Measurements from ENCODE around the gene MAML2.
A peak's percentile ranks its signal among the peaks of the same experiment; 100 is the strongest.

MAML2 gene

GRCh38 chr11:96072592-96072991 is 270.4 kb downstream of the MAML2 start:
- no peak overlapping the region for H3K9ac ChIP-seq (ENCODE audit: low read length)
- no peaks in the 10 kb centered on the region for H3K9me3 ChIP-seq (ENCODE audit: control insufficient read depth, low read length)
- H3K4me3 ChIP-seq (ENCODE audit: low read length): no peak overlapping the region
- H3K36me3 ChIP-seq (ENCODE audit: control insufficient read depth, insufficient read depth, low read length, severe bottlenecking): no peaks in the 10 kb centered on the region
- H3K27me3 ChIP-seq (replicated peaks; ENCODE audit: control insufficient read depth, insufficient read depth, low read length): no peaks in the 10 kb centered on the region
- peaks cover 34% of the 10 kb centered on the region for H3K4me1 ChIP-seq (ENCODE audit: control insufficient read depth, insufficient read depth, low read length)
- DNase-seq (ENCODE audit: low read depth): no peak

GRCh38 chr11:96070453-96070852 is 272.5 kb downstream of the MAML2 start:
- no peak overlapping the region for H3K4me3 ChIP-seq (ENCODE audit: low read length)
- DNase-seq (ENCODE audit: low read depth): no peak
- peaks cover 28% of the 10 kb centered on the region for H3K4me1 ChIP-seq (ENCODE audit: control insufficient read depth, insufficient read depth, low read length)
- H3K36me3 ChIP-seq (ENCODE audit: control insufficient read depth, insufficient read depth, low read length, severe bottlenecking): no peaks in the 10 kb centered on the region
- no peaks in the 10 kb centered on the region for H3K27me3 ChIP-seq (replicated peaks; ENCODE audit: control insufficient read depth, insufficient read depth, low read length)
- H3K9ac ChIP-seq (ENCODE audit: low read length): no peak overlapping the region
- H3K9me3 ChIP-seq (ENCODE audit: control insufficient read depth, low read length): no peaks in the 10 kb centered on the region

GRCh38 chr11:96067160-96067559 is 275.8 kb downstream of the MAML2 start:
- no peaks in the 10 kb centered on the region for H3K9me3 ChIP-seq (ENCODE audit: control insufficient read depth, low read length)
- no peak overlapping the region for H3K4me3 ChIP-seq (ENCODE audit: low read length)
- no peak for DNase-seq (ENCODE audit: low read depth)
- peaks cover 22% of the 10 kb centered on the region for H3K4me1 ChIP-seq (ENCODE audit: control insufficient read depth, insufficient read depth, low read length)
- H3K9ac ChIP-seq (ENCODE audit: low read length): no peak overlapping the region
- no peaks in the 10 kb centered on the region for H3K27me3 ChIP-seq (replicated peaks; ENCODE audit: control insufficient read depth, insufficient read depth, low read length)
- no peaks in the 10 kb centered on the region for H3K36me3 ChIP-seq (ENCODE audit: control insufficient read depth, insufficient read depth, low read length, severe bottlenecking)

DNA sequence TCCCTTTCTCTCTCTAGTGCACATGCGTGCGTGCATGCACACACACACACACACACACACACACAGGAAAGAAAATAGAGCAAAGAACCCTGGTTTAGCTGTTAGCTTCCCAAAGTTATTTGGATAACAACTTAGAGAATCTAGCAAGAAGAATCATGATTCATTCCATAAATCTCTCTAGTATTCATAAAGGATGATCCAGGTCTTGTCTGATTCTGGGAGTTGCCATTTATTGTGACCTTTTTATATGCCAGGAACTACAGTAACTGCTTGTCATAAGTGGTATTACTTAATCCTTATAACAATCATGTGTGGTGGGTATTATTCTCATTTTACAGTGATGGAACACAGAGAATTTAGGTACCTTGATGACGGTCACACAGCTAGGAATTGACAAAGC is 277.6 kb downstream of the MAML2 start:
- H3K9me3 ChIP-seq (ENCODE audit: control insufficient read depth, low read length): no peaks in the 10 kb centered on the region
- H3K27me3 ChIP-seq (replicated peaks; ENCODE audit: control insufficient read depth, insufficient read depth, low read length): no peaks in the 10 kb centered on the region
- no peak overlapping the region for H3K9ac ChIP-seq (ENCODE audit: low read length)
- H3K4me1 ChIP-seq (ENCODE audit: control insufficient read depth, insufficient read depth, low read length): peaks cover 37% of the 10 kb centered on the region
- DNase-seq (ENCODE audit: low read depth): no peak
- H3K4me3 ChIP-seq (ENCODE audit: low read length): no peak overlapping the region
- no peaks in the 10 kb centered on the region for H3K36me3 ChIP-seq (ENCODE audit: control insufficient read depth, insufficient read depth, low read length, severe bottlenecking)

DNA sequence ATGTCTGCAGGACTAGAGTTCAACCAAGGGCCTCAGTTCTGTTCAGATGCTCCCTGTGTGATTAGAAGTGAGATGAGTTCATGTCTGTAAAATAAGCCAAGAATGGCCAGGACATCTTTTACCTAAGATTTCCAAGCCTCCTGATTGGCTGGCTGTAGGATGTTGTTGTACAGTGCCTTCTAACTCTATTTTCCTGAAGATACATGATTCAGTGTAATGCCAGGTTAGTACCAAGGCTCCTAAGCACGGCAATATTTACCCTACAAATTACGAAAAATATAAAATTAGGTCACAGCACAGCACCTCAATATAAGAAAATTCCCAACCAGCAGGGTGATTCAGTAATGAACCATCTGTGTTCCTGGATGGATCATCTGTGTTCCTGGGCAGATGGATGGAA is 279.1 kb downstream of the MAML2 start:
- no peaks in the 10 kb centered on the region for H3K27me3 ChIP-seq (replicated peaks; ENCODE audit: control insufficient read depth, insufficient read depth, low read length)
- no peak for DNase-seq (ENCODE audit: low read depth)
- no peaks in the 10 kb centered on the region for H3K9me3 ChIP-seq (ENCODE audit: control insufficient read depth, low read length)
- H3K4me1 ChIP-seq (ENCODE audit: control insufficient read depth, insufficient read depth, low read length): peaks cover 37% of the 10 kb centered on the region
- H3K4me3 ChIP-seq (ENCODE audit: low read length): no peak overlapping the region
- no peaks in the 10 kb centered on the region for H3K36me3 ChIP-seq (ENCODE audit: control insufficient read depth, insufficient read depth, low read length, severe bottlenecking)
- no peak overlapping the region for H3K9ac ChIP-seq (ENCODE audit: low read length)

- no peak overlapping the region for H3K9ac ChIP-seq (ENCODE audit: low read length)
- H3K9me3 ChIP-seq (ENCODE audit: control insufficient read depth, low read length): no peaks in the 10 kb centered on the region
Measured at GRCh38 chr11:96063053-96063452, 279.9 kb downstream of the MAML2 start.

GRCh38 chr11:96062134-96062533 is 280.9 kb downstream of the MAML2 start:
- no peaks in the 10 kb centered on the region for H3K9me3 ChIP-seq (ENCODE audit: control insufficient read depth, low read length)
- no peaks in the 10 kb centered on the region for H3K27me3 ChIP-seq (replicated peaks; ENCODE audit: control insufficient read depth, insufficient read depth, low read length)
- H3K36me3 ChIP-seq (ENCODE audit: control insufficient read depth, insufficient read depth, low read length, severe bottlenecking): no peaks in the 10 kb centered on the region
- DNase-seq (ENCODE audit: low read depth): peak; percentile 55
- no peak overlapping the region for H3K4me3 ChIP-seq (ENCODE audit: low read length)
- H3K9ac ChIP-seq (ENCODE audit: low read length): no peak overlapping the region
- peaks cover 25% of the 10 kb centered on the region for H3K4me1 ChIP-seq (ENCODE audit: control insufficient read depth, insufficient read depth, low read length)

More at GRCh38 chr11:96063053-96063452, 279.9 kb downstream of the MAML2 start:
- Histone ChIP-seq H3K4me3 (ENCODE audit: low read length) (no peak overlapping the region), H3K36me3 (ENCODE audit: control insufficient read depth, insufficient read depth, low read length, severe bottlenecking) (no peaks in the 10 kb centered on the region), H3K27me3 (replicated peaks; ENCODE audit: control insufficient read depth, insufficient read depth, low read length) (no peaks in the 10 kb centered on the region), H3K4me1 (ENCODE audit: control insufficient read depth, insufficient read depth, low read length) (peaks cover 35% of the 10 kb centered on the region)
- DNase-seq (ENCODE audit: low read depth): no peak

- Histone ChIP-seq H3K36me3 (ENCODE audit: control insufficient read depth, insufficient read depth, low read length, severe bottlenecking) (no peaks in the 10 kb centered on the region), H3K4me3 (ENCODE audit: low read length) (no peak overlapping the region), H3K4me1 (ENCODE audit: control insufficient read depth, insufficient read depth, low read length) (peaks cover 22% of the 10 kb centered on the region), H3K9me3 (ENCODE audit: control insufficient read depth, low read length) (no peaks in the 10 kb centered on the region), H3K27me3 (replicated peaks; ENCODE audit: control insufficient read depth, insufficient read depth, low read length) (no peaks in the 10 kb centered on the region), H3K9ac (ENCODE audit: low read length) (no peak overlapping the region)
- DNase-seq (ENCODE audit: low read depth): no peak
Measured at GRCh38 chr11:96061730-96062129, 281.3 kb downstream of the MAML2 start.

DNA sequence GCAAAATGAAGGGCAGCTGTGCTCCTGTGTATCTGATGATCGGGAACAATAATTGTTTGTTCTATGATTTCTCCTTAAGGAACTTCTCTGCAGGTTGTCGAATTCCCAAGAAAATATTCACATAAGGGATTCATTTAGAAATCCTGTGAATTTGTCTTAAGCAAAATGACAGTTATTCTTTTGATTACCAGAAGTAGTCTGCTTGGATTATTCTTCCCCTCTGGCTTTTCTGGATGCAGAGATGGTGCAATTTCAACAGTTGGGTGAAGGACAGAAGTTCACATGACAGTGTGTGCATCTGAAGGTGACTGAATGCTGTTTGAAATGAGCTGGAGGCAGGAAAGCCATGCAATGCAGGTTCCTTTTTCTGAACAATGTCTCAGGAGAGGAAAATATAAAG is 281.9 kb downstream of the MAML2 start:
- H3K36me3 ChIP-seq (ENCODE audit: control insufficient read depth, insufficient read depth, low read length, severe bottlenecking): no peaks in the 10 kb centered on the region
- H3K4me1 ChIP-seq (ENCODE audit: control insufficient read depth, insufficient read depth, low read length): peaks cover 22% of the 10 kb centered on the region
- H3K27me3 ChIP-seq (replicated peaks; ENCODE audit: control insufficient read depth, insufficient read depth, low read length): no peaks in the 10 kb centered on the region
- H3K9ac ChIP-seq (ENCODE audit: low read length): no peak overlapping the region
- peak; percentile 76 for DNase-seq (ENCODE audit: low read depth)
- H3K9me3 ChIP-seq (ENCODE audit: control insufficient read depth, low read length): no peaks in the 10 kb centered on the region
- H3K4me3 ChIP-seq (ENCODE audit: low read length): peak overlapping the region; percentile 35

GRCh38 chr11:96057502-96057901 is 285.5 kb downstream of the MAML2 start:
- DNase-seq (ENCODE audit: low read depth): no peak
- H3K27me3 ChIP-seq (replicated peaks; ENCODE audit: control insufficient read depth, insufficient read depth, low read length): no peaks in the 10 kb centered on the region
- no peak overlapping the region for H3K4me3 ChIP-seq (ENCODE audit: low read length)
- H3K4me1 ChIP-seq (ENCODE audit: control insufficient read depth, insufficient read depth, low read length): peaks cover 38% of the 10 kb centered on the region
- H3K36me3 ChIP-seq (ENCODE audit: control insufficient read depth, insufficient read depth, low read length, severe bottlenecking): no peaks in the 10 kb centered on the region
- H3K9ac ChIP-seq (ENCODE audit: low read length): no peak overlapping the region
- no peaks in the 10 kb centered on the region for H3K9me3 ChIP-seq (ENCODE audit: control insufficient read depth, low read length)

- H3K9ac ChIP-seq (ENCODE audit: low read length): no peak overlapping the region
- no peak for DNase-seq (ENCODE audit: low read depth)
- H3K4me3 ChIP-seq (ENCODE audit: low read length): no peak overlapping the region
- peaks cover 35% of the 10 kb centered on the region for H3K4me1 ChIP-seq (ENCODE audit: control insufficient read depth, insufficient read depth, low read length)
- no peaks in the 10 kb centered on the region for H3K36me3 ChIP-seq (ENCODE audit: control insufficient read depth, insufficient read depth, low read length, severe bottlenecking)
- H3K27me3 ChIP-seq (replicated peaks; ENCODE audit: control insufficient read depth, insufficient read depth, low read length): no peaks in the 10 kb centered on the region
- H3K9me3 ChIP-seq (ENCODE audit: control insufficient read depth, low read length): no peaks in the 10 kb centered on the region
Measured at GRCh38 chr11:96056576-96056975, 286.4 kb downstream of the MAML2 start.

- H3K36me3 ChIP-seq (ENCODE audit: control insufficient read depth, insufficient read depth, low read length, severe bottlenecking): no peaks in the 10 kb centered on the region
- H3K9ac ChIP-seq (ENCODE audit: low read length): peak overlapping the region; percentile 50
- peaks cover 28% of the 10 kb centered on the region for H3K4me1 ChIP-seq (ENCODE audit: control insufficient read depth, insufficient read depth, low read length)
- DNase-seq (ENCODE audit: low read depth): peak; percentile 48
- H3K27me3 ChIP-seq (replicated peaks; ENCODE audit: control insufficient read depth, insufficient read depth, low read length): no peaks in the 10 kb centered on the region
- H3K4me3 ChIP-seq (ENCODE audit: low read length): no peak overlapping the region
- no peaks in the 10 kb centered on the region for H3K9me3 ChIP-seq (ENCODE audit: control insufficient read depth, low read length)
Measured at GRCh38 chr11:96055706-96056387, 287.1 kb downstream of the MAML2 start.
